T follicular helper cell (primary cell): ENCODE data around the gene CMBL.
A peak's percentile ranks its signal among the peaks of the same experiment; 100 is the strongest.
"Not testable (repeated sequence)": the region's sequence is repeated elsewhere in the genome, so short reads cannot be mapped to it uniquely, and the experiment has no call there.

Experiments used
- DNase-seq: peaks from one replicate; pipeline ENCODE4 v3.0.0-alpha.2; 2020; ENCODE audit warnings: low read depth
- total RNA-seq, 2 experiments: gene quantifications; one replicate each; lab custom pipeline; 2026; lab: John Stamatoyannopoulos, UW

CMBL gene
- 0.24 to 0.26 reads per million in 2 experiments for total RNA-seq

DNA sequence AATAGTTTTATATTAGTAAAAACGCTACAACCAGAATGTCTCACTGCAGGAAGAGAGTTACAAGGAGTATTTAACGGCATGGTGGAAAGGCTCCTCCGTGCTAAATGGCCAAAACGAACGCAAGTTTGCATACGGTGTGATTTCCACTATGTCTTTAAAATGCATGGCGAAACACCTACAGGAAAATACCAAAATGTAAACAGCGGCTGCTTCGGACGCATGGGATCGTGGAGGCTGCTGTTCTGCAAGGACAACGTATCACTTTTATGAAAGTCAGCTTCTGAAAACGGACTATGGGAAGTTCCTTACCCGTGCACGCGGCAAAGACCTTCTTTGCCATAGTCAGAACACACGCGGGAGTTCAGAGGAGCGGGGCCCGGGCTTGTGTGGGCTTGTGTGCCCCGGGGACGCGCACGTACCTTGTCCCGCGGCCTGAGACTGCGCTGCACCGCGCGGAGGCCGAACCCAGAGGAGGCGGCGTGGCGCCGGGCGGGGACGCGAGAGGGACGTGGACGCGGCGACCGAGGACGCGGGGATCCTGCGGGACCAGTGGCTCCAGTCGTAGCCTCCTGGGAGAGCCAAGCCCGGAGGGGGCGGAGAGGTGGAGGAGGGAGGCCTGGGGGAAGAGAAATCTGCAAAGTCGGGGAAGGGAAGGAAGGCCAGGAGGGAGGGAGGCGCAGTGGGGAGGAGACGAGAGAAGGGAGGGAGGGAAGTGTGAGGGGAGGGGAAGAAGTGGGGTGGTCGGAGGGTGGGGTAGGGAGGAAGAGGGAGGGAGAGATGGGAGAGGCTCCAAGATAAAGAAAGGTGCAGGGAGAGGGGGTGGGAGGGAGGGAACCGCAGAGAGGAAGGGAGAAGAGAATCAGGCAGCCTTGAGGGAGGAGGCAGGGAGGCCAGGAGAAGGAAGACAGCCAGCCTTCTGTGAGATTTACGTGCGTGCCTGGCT, at the start of gene CMBL:
Gene CMBL, minus strand, starts transcription at position 697 of the 943 bp plus-strand sequence. CDS start 17,140 bp downstream, outside the sequence.
- no peak for DNase-seq

DNA sequence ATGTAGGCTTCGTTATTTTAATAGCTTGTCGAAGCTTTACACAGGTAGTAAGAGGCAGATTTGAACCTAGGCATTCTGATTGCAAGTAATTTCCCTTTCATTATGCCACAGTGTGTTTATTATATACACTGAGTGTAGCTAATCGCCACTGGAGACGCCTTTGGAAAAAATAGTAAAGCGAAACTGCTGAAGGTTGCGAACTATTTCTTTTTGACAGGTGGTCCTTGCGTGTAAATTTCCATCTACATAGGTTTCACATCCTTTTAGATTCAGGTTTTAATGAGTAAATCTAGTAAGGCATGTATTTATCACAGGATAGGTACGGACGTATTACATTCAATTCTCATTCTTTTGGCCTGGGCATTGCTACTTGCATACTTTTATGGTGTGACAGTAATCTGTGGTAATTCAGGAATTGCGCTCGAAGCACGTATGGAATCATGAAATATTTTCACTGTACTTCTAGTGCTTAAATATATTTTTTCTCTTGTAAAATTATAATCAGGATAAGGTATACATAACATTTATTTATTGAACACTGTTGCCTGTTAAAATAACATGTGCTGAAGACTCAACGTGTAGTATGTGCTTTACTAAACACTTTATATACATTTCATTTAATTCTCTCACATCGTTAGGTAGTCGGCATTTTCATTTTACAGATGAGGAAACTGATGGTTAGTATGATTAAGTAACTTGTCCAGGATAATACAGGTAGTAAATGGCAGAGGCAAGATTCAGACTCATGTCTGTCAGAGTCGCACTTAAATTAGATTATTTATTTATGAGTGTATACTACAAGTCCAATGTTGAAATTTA, 47.6 kb upstream of the CMBL start:
- no peak for DNase-seq

DNA sequence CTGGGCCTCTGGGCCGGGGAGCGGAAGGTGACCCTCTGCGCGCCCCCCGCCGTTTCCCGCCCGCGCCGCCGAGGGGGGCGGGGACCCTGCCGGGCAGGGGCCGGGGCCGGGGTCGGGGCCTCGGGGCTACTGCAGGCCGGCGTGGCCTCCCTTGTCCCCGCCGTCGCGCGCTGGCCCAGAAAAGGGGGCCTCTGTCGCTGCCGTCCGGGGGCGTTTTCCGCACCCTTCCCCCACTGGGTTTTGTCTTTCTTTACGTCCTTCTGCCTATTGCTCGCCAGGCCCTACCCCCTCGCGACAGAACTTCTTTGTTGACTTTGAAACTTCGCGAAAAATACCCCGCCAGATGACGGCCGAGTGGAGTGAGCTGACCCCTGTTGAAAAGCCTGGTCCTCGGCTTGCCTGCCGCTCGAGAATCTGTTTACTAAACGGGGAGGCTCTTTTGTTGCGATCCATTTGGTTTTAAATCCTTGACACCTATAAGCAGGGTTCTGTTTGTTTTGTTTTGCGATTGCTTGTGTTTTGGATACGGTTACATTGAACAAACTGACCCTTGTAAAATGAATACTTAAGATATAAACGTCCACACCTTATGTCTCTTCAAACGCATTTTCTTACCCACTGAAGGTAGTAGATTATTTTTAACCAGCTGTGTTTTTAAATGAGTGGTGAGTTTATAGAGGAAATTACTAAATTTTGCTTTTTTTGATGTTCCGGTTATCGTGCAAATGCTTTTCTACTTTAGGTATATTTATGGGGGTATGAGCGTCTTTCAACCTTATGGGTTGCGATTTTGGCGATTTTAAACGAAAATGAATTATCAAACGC, 46.6 kb upstream of the CMBL start:
- DNase-seq, result peak; percentile 14

DNA sequence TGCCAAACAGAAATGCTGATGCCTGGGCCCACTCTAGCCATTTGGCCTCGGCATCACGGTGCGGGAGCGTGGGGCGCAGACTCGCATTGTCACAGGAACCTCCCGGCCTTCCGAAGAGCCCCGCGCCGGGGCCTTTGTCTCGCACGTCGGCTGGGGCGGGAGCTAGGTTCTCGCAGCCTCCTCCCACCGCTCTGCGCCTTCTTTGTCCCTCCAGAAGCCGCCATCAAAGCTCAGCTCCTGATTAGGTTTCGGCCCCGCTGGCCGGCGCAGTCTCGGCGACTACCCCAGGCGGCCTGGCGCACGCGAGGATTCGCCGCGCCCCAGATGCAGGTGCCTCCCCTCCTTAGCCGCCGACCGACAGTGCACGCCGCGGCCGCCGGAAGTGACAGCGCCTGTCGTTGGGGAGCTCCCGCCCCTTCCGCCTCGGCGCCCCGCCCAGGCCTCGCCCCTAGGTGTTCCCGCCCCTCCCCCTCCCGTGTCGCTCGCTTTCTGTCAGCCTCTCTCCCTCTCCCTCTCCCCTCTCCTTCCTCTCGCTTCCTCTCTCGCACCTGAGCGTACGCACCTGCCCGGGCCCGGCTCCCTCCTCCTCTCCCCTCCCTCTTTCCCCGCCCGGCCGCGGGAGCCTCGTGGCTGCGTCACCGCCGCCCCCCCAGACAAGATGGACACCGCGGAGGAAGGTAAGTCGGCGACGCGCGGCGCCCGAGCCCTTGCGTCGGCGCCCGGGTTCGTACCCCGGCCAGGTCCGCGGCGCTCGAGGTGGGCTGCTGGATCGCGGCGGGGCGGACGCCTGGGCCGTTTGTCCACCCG, 45.7 kb upstream of the CMBL start, which contains the start of gene MARCHF6:
Gene MARCHF6, plus strand, starts transcription at position 455 of the 807 bp plus-strand sequence. Its CDS starts 204 bp downstream, at position 659.
- DNase-seq, result peak; percentile 96

DNA sequence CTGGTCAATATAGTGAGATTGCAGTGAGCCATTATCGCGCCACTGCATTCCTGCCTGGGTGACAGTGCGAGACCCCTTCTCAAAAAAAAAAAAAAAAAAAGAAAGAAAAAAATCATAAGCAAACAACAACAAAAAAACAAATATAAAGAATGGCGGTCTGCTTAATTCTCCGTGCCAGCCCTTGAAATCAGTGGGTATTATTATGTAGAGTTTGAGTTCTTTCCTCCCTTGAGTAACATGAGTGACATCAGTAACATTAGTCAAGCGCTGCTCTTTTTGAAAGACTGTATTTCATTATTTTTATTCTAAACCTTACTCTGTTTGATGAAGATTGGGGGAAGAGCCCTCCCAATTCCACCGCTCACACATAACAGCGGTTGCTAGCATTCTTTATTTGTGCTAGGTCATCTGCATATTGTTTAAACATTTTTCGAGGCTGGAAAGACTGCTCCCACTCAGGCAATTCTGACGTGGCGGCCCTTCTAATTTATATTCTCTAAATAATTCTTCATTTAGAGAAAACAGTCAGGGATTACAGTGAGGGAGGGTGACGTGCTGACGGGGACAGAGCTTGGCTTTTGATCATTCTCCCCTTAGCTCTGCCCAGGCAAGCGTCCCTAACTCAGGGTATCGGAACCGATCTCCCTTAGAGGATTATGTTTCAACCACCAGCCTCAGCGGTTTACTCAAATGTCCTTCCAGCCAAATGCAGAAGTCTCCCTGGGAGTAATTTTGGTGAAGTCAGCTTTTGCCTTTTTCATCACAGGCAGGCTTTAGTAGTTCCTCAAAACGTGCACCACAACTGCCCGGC, 44.9 kb upstream of the CMBL start:
- DNase-seq, result no peak

DNA sequence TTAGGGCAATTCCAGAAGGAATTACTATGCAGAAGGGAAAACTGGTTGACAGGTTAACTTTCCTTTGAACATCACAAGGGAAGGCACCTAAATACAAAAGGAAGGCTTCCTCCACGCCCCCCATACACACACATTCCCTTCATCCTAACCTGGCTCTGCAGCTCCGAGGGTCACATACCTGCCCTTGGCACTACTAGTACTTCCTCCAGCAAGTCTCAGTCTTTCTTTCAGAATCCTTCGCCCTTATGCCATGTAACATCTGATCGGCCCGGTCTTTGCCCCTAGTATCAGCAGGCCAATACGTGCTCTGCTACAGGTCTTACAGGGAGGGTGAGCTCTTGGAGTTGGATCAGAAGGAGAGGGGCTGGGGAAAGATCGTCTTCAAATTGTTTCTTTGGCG, 44.2 kb upstream of the CMBL start:
- DNase-seq, result no peak

DNA sequence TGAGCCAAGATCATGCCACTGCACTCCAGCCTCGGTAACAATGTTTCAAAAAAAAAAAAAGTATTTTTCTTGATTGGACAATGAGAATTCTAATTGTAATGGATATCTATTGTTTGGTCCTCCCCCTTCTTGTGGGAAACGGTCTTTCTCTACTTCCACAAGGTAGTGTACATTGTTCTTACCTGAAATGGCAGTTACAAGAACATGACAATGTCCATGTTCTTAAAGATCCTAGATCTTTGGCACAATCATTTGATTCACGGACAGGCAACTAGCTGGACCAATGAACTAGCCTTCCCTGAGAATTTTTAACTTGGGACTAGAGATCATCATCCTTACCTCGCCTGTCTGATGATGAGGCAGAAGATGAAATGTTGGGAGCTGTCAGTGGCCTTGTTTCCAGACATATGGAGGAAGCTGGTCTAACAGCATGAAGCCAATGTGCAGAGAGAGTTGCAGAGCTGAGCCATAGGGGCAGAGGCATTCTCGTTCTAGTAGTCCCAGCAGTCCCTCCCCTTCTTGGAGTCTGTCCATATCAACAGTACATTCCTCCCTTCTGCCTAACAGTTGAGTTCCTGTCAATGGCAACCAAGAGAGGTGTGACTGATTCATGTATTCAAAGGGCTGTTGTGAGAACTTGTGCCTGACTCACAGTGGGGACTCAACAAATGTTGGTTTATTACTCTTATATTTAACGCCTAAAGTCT, 43.6 kb upstream of the CMBL start:
- no peak for DNase-seq

DNA sequence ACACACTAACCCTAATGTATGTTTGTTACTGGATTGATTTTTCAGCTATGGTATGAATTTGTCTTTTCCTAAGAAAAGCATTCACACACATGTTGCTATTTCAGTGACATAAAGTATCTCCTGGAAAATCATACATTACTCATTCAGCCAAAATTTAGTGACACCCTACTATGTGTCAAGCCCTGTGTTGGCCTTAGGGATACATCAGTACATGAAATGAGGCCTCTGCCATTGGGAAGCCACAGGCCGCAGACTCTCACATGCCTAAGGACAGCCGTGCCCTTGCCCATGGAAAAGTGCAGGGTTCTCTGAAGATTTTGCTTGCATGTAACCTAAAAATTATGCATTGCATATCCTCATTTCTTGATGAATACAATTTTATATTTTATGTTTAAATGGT, 40.6 kb upstream of the CMBL start:
- DNase-seq, result no peak

DNA sequence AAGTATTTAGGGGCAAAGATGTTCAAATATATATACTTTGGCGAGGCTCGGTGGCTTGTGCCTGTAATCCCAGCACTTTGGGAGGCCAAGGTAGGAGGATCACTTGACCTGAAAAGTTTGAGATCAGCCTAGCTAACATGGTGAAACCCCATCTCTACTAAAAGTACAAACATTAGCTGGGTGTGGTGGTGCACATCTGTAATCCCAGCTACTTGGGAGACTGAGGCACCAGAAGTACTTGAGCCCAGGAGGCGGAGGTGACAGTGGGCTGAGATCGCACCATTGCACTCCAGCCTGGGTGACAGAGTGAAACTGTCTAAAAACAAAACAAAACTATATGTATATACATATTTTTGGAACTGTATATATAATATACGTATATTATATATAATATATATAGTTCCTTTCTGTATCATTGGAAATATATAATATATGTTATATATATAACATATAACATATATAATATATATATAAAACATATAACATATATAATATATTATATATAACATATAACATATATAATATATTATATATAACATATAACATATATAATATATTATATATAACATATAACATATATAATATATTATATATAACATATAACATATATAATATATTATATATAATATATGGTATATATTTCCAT, 36.9 kb upstream of the CMBL start:
- DNase-seq, result not testable (repeated sequence)

DNA sequence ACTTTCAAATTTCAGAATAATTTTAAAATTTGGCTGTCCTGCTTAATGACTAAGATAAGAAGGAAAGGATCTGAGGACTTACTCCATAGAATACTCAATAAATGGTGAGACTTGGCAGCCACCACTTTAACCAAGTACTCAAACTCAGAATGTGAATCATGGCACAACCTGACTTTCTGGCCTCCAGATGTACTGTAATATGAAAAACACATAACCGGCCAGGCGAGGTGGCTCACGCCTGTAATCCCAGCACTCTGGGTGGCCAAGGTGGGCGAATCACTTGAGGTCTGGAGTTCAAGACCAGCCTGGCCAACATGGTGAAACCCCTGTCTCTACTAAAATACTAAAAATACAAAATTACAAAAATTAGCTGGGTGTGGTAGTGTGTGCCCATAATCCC, 35.8 kb upstream of the CMBL start:
- no peak for DNase-seq

DNA sequence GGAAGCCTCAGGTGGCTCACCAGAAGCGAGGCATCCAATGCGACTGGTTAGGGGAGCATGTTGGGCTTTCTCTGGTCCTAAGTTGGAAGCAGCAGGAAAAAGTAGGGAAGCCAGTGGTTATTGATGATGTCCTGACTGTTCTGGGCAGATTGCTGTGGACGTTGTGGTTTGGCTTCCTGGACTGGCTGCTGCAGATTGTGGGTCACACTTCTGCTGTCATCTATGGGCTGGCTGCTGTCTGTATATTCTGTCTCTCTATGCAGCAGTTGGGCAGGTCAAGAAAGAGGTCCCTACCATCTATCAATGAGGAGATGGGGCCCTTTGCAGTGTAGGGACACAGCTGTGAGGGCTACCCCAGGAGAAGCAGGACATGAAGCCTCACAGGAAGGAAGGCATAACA, 32.3 kb upstream of the CMBL start:
- DNase-seq, result no peak

DNA sequence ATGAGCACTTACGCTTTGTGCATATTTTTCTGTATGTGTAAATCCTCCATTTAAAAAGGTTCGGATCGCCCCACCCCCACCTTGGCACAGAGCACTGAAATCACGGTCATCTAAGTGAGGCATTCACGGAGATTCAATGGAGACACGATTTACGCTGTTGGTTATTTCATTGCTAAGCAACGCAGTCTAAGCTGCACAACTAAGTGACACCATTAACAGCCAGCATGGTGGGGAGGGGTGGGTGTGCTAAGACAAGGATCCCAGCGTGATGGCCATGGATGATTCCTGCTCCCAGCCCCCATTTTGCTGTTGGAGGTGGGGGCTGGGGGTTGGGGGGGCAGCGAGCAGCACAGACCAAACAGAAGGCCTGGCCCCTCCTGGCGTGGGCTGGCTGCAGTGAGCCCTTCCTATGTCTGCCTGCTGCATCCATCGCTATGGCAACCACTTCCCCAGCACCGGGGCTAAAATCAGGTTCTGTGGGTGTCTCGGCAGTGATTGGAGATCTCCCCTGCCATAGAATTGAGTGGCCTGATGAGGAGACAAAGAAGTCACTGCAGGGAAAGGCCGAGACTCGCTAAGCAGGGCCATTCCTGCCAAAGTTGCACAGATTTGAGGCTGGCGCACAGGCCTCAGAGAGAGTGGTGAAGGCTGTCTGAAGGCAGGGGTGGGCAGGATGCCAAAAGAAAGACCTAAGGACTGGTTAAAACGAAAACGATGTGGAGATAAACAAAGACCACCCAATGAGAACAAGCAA, 31.5 kb upstream of the CMBL start:
- DNase-seq, result no peak

DNA sequence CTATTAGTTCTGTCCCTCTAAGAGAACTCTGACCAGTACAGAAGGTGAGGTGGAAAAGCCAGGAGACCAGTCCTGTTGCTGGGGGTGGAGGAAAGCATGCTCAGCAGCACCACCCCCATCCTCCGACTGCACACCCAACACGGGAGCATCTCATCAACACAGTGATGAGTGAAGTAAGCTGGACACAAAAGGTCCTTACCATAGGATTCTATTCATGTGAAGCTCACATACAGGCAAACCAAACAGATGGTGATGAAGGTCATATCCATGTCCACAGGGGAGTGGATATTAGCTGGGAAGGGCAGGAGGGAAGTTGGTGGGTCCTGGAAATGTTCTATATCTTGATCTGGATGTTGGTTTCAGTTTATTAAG, 31.0 kb upstream of the CMBL start:
- no peak for DNase-seq

DNA sequence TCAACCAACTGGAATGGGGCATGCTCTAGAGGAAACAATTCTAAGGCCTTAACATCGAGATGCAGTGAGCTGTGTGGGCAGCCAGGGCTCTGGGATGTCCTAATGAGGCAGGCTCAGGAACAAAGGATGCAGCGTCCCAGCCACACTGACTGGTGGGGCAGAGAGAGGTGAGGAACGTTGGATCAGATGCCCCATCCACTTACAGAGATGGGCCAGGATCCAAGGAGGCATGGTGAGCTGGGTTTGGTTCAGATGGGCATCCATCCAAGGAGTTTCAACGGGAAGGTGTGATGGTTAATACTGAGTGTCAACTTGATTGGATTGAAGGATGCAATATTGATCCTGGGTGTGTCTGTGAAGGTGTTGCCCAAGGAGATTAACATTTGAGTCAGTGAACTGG, 30.3 kb upstream of the CMBL start:
- no peak for DNase-seq

DNA sequence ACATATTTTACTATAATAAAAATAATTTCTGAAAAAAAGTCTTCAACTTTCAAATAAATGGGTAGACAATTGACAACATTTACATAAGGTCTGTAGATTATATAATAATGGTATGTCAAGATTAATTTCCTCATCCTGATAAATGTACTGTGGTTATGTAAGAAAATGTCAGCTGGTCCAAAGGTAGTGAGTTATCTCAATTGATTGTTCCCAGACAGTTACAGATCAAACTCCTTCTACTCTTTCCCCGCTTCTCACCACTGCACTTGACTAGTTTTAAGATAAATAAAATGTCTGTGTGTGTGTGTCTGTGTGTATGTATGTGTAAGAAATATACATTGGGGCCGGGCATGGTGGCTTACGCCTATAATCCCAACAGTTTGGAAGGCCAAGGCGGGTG, 29.4 kb upstream of the CMBL start:
- no peak for DNase-seq

DNA sequence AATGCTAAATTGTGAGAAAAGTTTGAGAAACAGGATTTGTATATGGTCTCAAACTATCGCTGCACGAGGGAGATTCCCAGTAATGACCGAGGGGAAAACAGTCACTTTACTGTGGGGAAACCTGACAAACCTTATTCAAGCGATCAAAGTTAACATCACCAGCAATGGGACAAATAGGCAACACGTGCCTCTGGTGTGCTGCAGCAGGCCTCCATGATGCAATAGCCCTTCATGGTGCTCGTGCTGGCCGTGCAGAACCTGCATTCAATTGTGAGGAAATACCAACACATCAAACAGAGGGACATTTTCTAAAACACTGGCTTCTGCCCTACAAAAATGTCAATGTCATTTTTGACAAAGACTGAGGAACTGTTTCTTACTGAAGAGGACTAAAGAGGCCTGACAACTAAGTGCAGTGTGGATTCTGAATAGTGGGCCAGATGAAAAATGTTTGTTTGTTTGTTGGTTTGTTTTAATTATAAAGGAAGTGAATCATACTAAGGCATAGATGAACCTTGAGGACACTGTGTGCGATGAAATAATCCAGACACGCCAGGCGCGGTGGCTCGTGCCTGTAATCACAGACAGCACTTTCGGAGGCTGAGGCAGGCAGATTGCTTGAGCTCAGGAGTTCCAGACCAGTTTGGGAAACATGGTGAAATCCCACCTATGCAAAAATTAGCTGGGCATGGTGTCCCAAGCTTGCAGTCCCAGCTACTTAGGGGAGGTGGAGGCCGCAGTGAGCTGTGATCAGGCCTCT, 28.2 kb upstream of the CMBL start:
- DNase-seq, result no peak

DNA sequence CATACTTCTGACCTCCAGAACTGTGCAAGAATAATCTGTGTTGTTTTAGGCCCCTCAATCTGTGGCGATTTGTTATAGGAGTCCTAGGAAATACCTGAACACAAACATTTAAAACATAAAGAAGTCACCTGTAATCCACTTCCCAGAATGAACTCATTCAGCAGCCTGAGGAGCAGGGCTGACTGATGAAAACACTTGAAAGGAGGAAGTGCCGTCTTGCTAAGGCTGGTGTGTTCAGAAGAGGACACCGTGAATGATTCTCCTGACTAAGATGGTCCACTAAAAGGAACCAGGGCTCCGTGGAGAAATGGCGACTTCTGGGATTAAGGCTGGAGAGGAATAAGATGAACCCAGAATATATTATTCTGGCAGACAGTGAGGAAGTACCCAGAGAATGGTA, 27.1 kb upstream of the CMBL start:
- no peak for DNase-seq
